GDM1 (cell line): ENCODE data around the gene NUP62.
A peak's percentile ranks its signal among the peaks of the same experiment; 100 is the strongest.

Experiments used
- DNase-seq: peaks from one replicate; lab custom pipeline; 2025; lab: John Stamatoyannopoulos, UW

Gene NUP62

GRCh38 chr19:49880162-49880869 is 49.0 kb downstream of the NUP62 start:
- no peak for DNase-seq

DNA sequence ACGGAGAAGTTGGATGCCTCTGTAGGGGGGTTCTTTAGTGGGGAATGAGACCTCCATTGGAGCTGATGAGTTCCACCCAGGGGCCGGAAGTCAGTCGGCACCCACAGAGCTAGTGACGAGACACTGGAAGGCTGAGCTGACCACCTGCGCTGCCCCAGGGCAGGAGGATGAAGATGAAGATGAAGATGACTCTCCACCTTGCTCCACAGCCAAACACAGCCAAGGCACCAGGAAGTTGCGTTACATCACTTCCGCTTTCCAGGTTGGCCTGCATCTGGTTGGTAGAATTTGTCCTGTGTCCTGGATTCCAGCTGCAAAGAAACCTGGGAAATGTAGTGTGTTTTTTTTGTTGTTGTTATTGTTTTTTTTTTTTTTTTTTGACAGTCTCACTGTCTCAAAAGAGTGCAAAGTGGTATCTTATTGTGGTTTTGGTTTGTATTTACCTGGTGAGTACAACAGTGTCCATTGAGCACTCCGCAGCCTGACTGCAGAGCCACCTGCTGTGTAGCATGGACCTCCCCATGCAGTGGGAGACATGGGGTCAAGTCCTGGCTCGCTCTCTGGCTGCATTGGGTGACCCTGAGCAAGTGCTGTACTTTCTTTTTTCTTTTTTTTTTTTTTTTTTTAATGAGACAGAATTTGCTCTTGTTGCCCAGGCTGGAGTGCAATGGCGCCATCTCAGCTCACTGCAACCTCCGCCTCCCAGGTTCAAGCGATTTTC is 49.9 kb downstream of the NUP62 start:
- DNase-seq, result no peak

DNA sequence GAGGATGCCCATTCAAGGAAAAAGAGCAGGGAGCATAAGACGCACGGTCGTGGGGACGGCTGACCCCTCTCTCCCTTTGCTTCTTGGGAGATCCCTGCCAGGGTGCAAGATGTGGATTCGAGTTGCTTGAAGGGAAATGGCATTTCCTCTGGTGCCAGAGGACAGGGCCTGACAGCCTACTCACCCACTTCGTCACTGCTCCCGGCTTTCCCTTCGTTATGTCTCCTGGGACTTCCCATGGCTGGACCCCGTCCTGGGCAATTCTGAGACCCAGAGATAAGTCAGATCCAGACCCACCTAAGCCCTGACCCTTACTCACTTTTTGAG is 50.6 kb downstream of the NUP62 start:
- no peak for DNase-seq

- DNase-seq, result peak; percentile 90
Observed at GRCh38 chr19:49877879-49878743, 51.2 kb downstream of the NUP62 start.

DNA sequence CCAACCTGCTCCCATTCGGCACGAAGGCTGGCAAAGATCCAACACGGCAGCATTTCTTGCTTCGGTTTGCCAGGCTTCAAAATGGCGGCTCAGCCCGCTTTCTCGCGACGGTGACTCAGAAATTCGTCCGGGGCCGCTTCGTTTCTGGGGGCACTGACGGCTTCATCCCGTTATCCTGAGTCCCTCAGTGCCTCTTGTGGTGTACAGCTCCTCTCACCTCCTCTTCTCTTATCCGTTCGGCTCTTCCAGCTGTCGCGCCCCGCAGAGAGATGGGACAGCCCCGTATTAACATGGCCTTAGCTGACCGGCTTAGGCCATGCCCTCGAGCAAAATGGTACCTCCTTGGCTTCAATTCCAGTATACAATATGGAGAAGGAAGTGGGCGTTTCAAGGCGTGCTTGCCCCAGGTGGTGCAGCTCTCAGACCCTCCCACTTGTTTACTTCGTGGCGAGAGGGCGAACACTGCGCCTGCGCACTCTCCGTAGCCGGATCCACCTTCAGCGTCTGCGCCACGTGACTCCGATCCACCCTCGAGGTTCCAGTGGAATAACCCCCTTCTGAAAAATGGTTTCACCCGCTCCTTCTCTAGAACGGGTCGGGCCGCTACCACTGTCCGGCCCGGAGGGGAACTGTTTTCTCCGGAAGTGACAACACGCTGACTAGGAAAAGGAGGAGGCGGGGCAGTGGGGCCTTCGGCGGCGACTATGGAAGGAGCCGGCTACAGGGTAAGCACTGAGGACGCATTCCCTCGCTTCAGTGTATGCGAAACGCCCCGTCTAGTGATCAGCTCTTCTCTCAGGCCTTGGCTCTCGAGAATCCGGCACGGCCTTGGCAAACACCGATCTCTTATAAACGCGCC is 52.1 kb downstream of the NUP62 start, which contains the start of the genes AKT1S1 and TBC1D17:
AKT1S1 (minus strand) TSS at position 336 of the 859 bp plus-strand sequence. CDS start 4,060 bp downstream, outside the sequence.
TBC1D17 (plus strand) TSS at position 683 of the 859 bp plus-strand sequence; CDS start at position 705, 22 bp downstream.
- DNase-seq, result peak; percentile 100

DNA sequence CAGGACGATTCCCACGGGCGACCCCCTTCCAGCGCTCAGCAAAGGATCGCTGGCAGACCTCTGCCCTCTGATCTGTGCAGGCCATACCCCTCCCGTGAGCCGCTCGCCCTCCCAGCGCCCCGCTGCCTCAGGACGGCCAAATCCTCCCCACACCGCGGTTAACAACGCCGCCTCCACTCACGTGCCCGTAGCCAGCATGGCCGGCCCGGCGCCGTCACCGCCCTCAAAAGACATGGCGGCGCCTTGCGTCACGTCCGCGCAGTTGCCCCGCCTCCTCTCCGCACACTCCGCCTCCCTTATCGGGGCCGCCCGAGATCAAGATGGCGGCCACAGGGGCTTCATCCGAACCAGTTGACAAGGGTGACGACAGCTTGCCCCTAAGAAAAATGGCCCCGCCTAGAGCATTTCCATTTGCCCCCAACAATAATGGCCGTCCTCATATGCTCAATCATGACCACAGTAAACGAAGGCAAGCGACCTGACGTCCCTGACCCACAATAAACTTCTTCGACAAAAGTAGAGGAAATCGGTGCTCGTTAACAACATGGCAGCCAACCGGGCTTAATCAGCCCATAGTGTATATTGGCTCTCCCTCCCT is 52.8 kb downstream of the NUP62 start:
- DNase-seq, result peak; percentile 98

GRCh38 chr19:49875857-49876421 is 53.4 kb downstream of the NUP62 start:
- peak; percentile 16 for DNase-seq

DNA sequence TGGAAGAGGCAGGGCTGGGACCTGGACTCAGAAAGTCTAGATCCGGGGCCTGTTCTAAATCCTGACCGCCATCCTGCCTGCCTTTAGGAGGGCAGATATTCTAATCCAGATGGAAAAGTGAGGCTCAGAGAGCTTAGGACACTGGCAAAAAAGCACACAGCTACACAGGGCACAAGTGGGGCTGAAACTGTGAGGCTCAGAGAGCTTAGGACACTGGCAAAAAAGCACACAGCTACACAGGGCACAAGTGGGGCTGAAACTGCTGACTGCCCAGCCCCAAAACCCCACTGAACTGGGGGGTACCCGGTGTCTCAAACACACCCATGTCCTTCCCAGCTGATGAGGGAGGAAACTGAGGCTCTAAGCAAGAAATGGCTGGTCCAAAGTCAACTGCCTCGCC is 54.1 kb downstream of the NUP62 start:
- no peak for DNase-seq

DNA sequence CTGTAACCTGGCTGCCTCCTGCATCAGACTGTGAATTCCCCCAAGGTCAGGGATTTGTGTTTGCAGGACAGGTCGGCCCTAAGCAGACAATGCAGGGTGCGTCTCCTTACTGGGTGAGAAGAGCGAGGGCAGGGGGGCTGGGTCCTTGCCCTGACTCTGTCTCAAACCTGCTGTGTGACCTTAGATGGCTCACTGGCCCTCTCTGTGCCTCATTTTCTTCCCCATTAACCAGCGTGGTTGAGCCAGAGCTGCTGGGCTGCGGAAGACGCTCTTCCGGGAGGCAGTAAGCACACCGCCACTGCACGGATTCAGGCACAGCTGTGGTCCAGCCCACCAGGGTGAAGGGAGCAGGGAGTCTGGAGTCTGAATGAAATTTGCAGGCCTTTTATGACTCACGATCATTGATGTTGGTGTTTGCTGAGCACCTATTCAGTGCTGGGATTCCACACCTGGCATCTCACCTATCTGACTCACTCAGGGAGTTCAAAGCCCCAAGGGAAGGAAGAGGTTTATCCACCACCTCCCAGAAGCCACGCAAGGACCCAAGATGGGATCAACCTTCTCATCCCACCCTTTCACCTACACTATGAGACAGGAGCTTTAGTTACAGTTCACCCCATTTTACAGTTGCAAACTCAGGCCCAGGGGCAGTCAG is 54.7 kb downstream of the NUP62 start:
- no peak for DNase-seq

GRCh38 chr19:49873834-49874233 is 55.5 kb downstream of the NUP62 start:
- no peak for DNase-seq

DNA sequence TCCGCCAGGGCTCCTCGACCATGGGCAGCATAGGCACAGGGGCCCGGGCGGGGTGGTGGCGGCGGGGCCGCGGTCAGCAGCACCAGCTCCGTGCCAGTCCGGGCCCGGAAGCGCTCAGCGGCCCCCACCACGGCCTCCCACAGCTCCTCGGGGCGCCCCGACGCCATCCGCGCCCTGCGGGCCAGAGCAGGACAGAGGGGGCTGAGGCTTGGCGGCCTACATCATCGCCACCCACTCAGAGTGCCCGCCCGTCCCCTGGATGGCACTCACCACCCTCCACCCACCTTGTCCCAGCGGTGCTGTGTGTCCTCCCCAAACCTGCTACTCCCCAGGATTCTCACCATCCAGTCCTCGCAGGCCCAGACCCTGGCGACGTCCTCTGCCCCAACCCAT is 56.2 kb downstream of the NUP62 start:
- DNase-seq, result no peak

- DNase-seq, result no peak
Observed at GRCh38 chr19:49872245-49873128, 56.8 kb downstream of the NUP62 start.

- DNase-seq, result no peak
Observed at GRCh38 chr19:49871349-49871985, 57.8 kb downstream of the NUP62 start.

GRCh38 chr19:49870309-49870901 is 58.9 kb downstream of the NUP62 start:
- DNase-seq, result no peak

- DNase-seq, result peak; percentile 98
Observed at GRCh38 chr19:49869484-49870308, 59.6 kb downstream of the NUP62 start.

DNA sequence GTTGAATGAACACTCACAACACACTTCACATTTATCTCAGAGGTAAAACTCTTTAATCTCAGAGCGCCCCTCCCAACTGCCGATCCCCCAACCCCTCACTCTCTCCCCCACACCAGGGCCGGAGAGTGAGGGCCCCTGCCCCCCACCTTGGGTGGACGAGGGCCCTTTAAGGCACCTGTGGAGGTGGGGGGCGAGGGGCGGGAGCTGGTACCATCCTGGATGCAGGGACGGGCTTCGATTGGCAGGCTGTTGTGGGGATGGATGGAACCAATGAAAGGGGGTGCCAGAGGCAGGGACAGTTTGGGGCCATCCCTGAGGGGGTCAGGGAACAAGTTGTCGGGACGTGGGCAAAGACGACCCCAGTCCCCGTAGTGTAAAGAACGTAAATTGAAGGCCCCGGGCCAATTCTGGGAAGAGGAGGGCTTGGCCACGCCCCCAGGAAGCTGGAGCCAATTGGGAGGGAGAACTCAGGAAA is 60.3 kb downstream of the NUP62 start:
- DNase-seq, result no peak
